ENCODE measurements around the gene SSUH2.

- no peak for TF ChIP-seq ZNF777 (tag by site-specific recombination; IDR thresholded peaks at IDR 0.05; ENCODE audit: borderline replicate concordance)
- no peak for TF ChIP-seq ZNF423 (tag by site-specific recombination; IDR thresholded peaks at IDR 0.05)
- no peak for TF ChIP-seq CTCF (tag by site-specific recombination; IDR thresholded peaks at IDR 0.05)
- no peak for TF ChIP-seq ZSCAN5A (tag by site-specific recombination; IDR thresholded peaks at IDR 0.05)
- no peak for TF ChIP-seq ZNF133 (tag by site-specific recombination; IDR thresholded peaks at IDR 0.05)
- no peak for TF ChIP-seq ZNF585B (tag by site-specific recombination; IDR thresholded peaks at IDR 0.05)
- no peak for TF ChIP-seq ZNF623 (tag by site-specific recombination; IDR thresholded peaks at IDR 0.05)
- TF ChIP-seq ZBTB21 (tag by site-specific recombination; IDR thresholded peaks at IDR 0.05) = no peak
- TF ChIP-seq ZNF530 (tag by site-specific recombination; IDR thresholded peaks at IDR 0.05; ENCODE audit: low read depth) = no peak
- no peak for TF ChIP-seq GLIS2 (tag by site-specific recombination; IDR thresholded peaks at IDR 0.05)
- TF ChIP-seq ZBTB7A (tag by site-specific recombination; IDR thresholded peaks at IDR 0.05; ENCODE audit: low read depth) = no peak
Observed at GRCh38 chr3:8581373-8581772, 63.2 kb downstream of the SSUH2 start.

All from HEK293 (cell line).